ENCODE results near the gene C10orf67.

The C10orf67 gene

GRCh38 chr10:23202779-23203178, 141.8 kb downstream of the C10orf67 start:
- no peak for TF ChIP-seq CTCF (IDR thresholded peaks at IDR 0.05; ENCODE audit: insufficient read depth, low read depth, low read length, missing control alignments)
- no peak for DNase-seq (ENCODE audit: low read depth)
- no peak overlapping the region for H3K4me3 ChIP-seq (ENCODE audit: low read length)

GRCh38 chr10:23201837-23202236, 142.8 kb downstream of the C10orf67 start:
- no peak overlapping the region for H3K4me3 ChIP-seq (ENCODE audit: low read length)
- TF ChIP-seq CTCF (IDR thresholded peaks at IDR 0.05; ENCODE audit: insufficient read depth, low read depth, low read length, missing control alignments), result no peak
- no peak for DNase-seq (ENCODE audit: low read depth)

GRCh38 chr10:23200997-23201652, 143.5 kb downstream of the C10orf67 start:
- no peak for TF ChIP-seq CTCF (IDR thresholded peaks at IDR 0.05; ENCODE audit: insufficient read depth, low read depth, low read length, missing control alignments)
- no peak overlapping the region for H3K4me3 ChIP-seq (ENCODE audit: low read length)
- DNase-seq (ENCODE audit: low read depth), result no peak

- no peak overlapping the region for H3K4me3 ChIP-seq (ENCODE audit: low read length)
- TF ChIP-seq CTCF (IDR thresholded peaks at IDR 0.05; ENCODE audit: insufficient read depth, low read depth, low read length, missing control alignments), result no peak
- DNase-seq (ENCODE audit: low read depth), result no peak
Observed at GRCh38 chr10:23200586-23200985, 144.0 kb downstream of the C10orf67 start.

GRCh38 chr10:23199768-23200511, 144.7 kb downstream of the C10orf67 start:
- no peak for DNase-seq (ENCODE audit: low read depth)
- H3K4me3 ChIP-seq (ENCODE audit: low read length), result no peak overlapping the region
- TF ChIP-seq CTCF (IDR thresholded peaks at IDR 0.05; ENCODE audit: insufficient read depth, low read depth, low read length, missing control alignments), result no peak

- no peak for TF ChIP-seq CTCF (IDR thresholded peaks at IDR 0.05; ENCODE audit: insufficient read depth, low read depth, low read length, missing control alignments)
- DNase-seq (ENCODE audit: low read depth), result peak; percentile 4
- no peak overlapping the region for H3K4me3 ChIP-seq (ENCODE audit: low read length)
Observed at GRCh38 chr10:23198940-23199767, 145.4 kb downstream of the C10orf67 start.

Measured in epithelial cell of esophagus (primary cell).